ENCODE results near the gene SVBP.

Gene SVBP

GRCh38 chr1:42797979-42798378 is 19.2 kb downstream of the SVBP start:
- DNase-seq = no peak

- no peak for DNase-seq
These were observed 19.8 kb downstream of the SVBP start for GRCh38 chr1:42797414-42797813.

- no peak for DNase-seq
These were observed 23.4 kb downstream of the SVBP start for GRCh38 chr1:42793824-42794223.

GRCh38 chr1:42788021-42788420 is 29.2 kb downstream of the SVBP start:
- DNase-seq = no peak

- no peak for DNase-seq
These were observed 31.1 kb downstream of the SVBP start for GRCh38 chr1:42786097-42786496.

GRCh38 chr1:42784946-42785693 is 32.1 kb downstream of the SVBP start, which contains the start of gene TMEM269:
TMEM269 (plus strand) TSS chr1:42784991; CDS start chr1:42789894, 4,903 bp downstream.
- no peak for DNase-seq

- DNase-seq = no peak
These were observed 32.7 kb downstream of the SVBP start for GRCh38 chr1:42784547-42784945.

GRCh38 chr1:42783092-42783491 is 34.1 kb downstream of the SVBP start:
- no peak for DNase-seq

GRCh38 chr1:42780176-42780575 is 37.0 kb downstream of the SVBP start:
- no peak for DNase-seq

GRCh38 chr1:42779725-42780124 is 37.5 kb downstream of the SVBP start:
- no peak for DNase-seq

- DNase-seq = peak; percentile 88
These were observed 39.3 kb downstream of the SVBP start for GRCh38 chr1:42777852-42778251.

GRCh38 chr1:42776502-42776901 is 40.7 kb downstream of the SVBP start:
- DNase-seq = no peak

- no peak for DNase-seq
These were observed 42.2 kb downstream of the SVBP start for GRCh38 chr1:42774928-42775526.

GRCh38 chr1:42773420-42773819 is 43.8 kb downstream of the SVBP start:
- DNase-seq = no peak

GRCh38 chr1:42769811-42770210 is 47.4 kb downstream of the SVBP start:
- no peak for DNase-seq

- DNase-seq = no peak
These were observed 49.0 kb downstream of the SVBP start for GRCh38 chr1:42768172-42768571.

- peak; percentile 96 for DNase-seq
These were observed 49.6 kb downstream of the SVBP start for GRCh38 chr1:42767510-42768000.

- peak; percentile 100 for DNase-seq
These were observed 50.3 kb downstream of the SVBP start, which contains the start of the genes C1orf50 and P3H1 for GRCh38 chr1:42766741-42767509. C1orf50 (plus strand) TSS chr1:42767249; CDS start chr1:42767312, 63 bp downstream. P3H1 (minus strand) TSS chr1:42767028; CDS start chr1:42766971, 57 bp downstream.

- peak; percentile 99 for DNase-seq
These were observed 51.1 kb downstream of the SVBP start for GRCh38 chr1:42765832-42766740.

- DNase-seq = no peak
These were observed 51.9 kb downstream of the SVBP start for GRCh38 chr1:42765269-42765668.

- DNase-seq = no peak
These were observed 54.9 kb downstream of the SVBP start for GRCh38 chr1:42762269-42762668.

- no peak for DNase-seq
These were observed 55.6 kb downstream of the SVBP start for GRCh38 chr1:42761567-42761966.
